ENCODE measurements around the gene CDK13.

Gene CDK13

DNA sequence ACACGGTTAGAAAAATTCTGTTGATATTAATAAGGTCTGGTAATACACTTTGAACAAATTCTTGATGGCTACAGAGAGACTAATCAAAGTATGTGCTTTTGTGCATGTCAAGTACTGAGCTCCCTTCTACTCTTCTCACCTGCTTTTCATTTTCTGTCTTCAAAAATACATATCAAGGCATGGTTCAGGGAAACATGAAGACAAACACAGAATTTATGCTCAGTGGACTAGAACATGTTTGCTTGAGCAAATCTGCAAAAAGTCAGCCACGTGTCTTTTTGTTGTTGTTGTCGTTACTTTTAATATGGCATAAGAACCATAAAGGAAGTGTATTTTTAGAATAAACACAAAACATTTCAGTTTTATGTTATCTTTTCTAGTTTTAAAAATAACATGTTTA, 21.9 kb downstream of the CDK13 start:
- no peak overlapping the region for H3K4me3 ChIP-seq (ENCODE audit: control insufficient read depth, low read depth, low read length)
- TF ChIP-seq, protein P1, sequence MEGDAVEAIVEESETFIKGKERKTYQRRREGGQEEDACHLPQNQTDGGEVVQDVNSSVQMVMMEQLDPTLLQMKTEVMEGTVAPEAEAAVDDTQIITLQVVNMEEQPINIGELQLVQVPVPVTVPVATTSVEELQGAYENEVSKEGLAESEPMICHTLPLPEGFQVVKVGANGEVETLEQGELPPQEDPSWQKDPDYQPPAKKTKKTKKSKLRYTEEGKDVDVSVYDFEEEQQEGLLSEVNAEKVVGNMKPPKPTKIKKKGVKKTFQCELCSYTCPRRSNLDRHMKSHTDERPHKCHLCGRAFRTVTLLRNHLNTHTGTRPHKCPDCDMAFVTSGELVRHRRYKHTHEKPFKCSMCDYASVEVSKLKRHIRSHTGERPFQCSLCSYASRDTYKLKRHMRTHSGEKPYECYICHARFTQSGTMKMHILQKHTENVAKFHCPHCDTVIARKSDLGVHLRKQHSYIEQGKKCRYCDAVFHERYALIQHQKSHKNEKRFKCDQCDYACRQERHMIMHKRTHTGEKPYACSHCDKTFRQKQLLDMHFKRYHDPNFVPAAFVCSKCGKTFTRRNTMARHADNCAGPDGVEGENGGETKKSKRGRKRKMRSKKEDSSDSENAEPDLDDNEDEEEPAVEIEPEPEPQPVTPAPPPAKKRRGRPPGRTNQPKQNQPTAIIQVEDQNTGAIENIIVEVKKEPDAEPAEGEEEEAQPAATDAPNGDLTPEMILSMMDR (conservative IDR thresholded peaks at IDR 0.05; ENCODE audit: control insufficient read depth, insufficient read depth, low read depth, low read length): no peak
- DNase-seq (ENCODE audit: low read depth): no peak

DNA sequence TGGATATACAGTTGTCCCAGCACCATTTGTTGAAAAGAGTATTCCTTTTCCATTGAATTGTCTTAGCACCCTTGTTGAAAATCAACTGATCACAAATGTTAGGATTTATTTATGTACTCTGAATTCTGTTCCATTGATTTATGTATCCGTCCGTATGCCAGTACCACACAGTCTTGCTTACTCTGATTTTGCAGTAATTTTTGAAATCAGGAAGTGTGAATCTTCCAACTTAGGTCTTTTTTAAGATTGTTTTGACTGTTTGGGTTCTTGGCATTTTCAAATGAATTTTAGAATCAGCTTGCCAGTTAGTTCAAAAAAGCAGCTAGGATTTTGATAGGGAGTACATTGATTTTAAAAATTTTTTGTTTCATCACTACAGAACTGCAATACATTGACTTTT, 23.7 kb downstream of the CDK13 start:
- no peak for DNase-seq (ENCODE audit: low read depth)
- TF ChIP-seq, protein P1 (conservative IDR thresholded peaks at IDR 0.05; ENCODE audit: control insufficient read depth, insufficient read depth, low read depth, low read length): no peak
- H3K4me3 ChIP-seq (ENCODE audit: control insufficient read depth, low read depth, low read length): no peak overlapping the region

DNA sequence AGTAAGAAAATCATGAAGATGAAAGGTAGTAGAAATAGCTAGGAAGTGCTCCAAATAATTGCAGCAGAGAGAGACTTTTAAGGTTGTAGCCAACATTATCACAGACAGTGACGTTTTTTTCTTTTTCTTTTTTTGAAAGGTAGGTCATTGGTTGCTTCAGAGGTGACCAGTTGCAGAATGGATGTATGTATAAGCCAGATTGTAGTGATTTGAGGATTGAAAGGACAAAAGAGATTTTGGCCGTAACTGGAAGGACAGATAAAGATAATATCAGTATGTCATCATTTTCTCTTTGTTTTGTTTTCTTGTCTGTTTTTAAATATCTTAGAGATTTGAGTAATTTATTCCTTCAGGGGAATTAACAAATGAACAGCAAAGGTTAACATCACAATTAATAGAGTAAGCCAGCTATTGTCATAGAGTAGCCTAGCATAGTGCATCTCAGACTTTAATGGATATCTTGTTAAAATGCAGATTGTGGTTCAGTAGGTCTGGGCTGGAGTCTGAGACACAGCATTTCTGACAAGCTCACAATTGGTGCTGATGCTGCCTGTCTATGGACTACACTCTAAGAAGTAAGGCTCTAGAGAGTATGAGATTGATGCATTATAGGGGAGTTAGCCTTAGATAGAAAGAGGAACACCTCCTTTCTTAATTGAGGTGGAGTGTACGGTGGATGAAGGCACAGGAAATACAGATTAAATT, 28.3 kb downstream of the CDK13 start:
- no peak for DNase-seq (ENCODE audit: low read depth)
- TF ChIP-seq, protein P1 (conservative IDR thresholded peaks at IDR 0.05; ENCODE audit: control insufficient read depth, insufficient read depth, low read depth, low read length): no peak

DNA sequence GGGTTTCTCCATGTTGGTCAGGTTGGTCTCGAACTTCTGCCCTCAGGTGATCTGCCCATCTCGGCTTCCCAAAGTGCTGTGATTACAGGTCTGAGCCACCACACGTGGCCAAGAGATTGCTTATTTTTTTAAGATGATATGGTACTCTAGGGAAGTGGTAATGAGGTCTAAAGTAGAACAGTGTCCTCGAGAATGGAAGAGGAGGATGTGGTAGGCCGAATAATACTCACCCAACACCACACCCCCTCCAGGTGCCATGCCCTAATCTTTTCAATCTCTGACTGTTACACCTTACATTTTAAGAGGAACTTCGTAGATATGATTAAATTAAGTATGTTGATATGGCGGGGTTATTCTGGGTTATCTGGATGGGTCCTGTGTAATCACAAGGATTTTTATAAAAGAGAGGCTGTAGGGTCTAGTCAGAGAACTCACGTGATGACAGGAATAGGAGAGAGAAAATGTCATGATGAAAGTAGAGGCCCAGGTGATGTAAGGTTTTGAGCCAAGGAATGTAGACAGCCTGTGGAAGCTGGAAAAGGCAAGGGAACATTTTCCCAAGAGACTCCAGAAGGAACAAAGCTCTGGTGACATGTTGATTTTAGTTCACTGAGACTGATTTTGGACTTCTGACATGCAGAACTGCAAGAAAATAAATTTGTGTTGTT, 29.5 kb downstream of the CDK13 start:
- TF ChIP-seq, protein P1 (conservative IDR thresholded peaks at IDR 0.05; ENCODE audit: control insufficient read depth, insufficient read depth, low read depth, low read length): no peak
- no peak for DNase-seq (ENCODE audit: low read depth)
- H3K4me3 ChIP-seq (ENCODE audit: control insufficient read depth, low read depth, low read length): no peak overlapping the region

More for the DNA sequence above, 28.3 kb downstream of the CDK13 start:
- H3K4me3 ChIP-seq (ENCODE audit: control insufficient read depth, low read depth, low read length): no peak overlapping the region

DNA sequence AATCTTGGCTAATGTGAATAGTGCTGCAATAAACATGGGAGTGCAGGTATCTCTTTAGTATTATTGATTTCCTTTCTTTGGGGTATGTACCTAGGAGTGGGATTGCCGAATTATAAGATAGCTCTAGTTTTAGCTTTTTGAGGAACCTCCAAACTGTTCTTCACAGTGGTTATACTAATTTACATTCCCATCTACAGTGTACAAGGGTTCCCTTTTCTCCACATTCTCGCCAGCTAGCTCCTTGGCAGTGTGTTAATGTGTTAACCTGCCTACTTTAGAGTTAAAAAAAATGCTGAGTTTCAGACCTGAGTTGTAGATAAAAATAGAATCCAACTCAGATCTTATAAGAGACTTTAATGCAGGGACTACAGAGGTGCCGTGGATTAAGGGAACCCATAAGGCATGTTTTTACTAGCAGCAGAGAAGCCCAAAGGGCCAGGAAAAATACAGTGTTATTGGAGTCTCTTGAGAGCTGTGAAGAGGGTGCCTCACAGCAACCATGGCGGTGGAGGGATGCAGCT, 35.4 kb downstream of the CDK13 start:
- TF ChIP-seq, protein P1 (conservative IDR thresholded peaks at IDR 0.05; ENCODE audit: control insufficient read depth, insufficient read depth, low read depth, low read length): no peak
- DNase-seq (ENCODE audit: low read depth): no peak
- no peak overlapping the region for H3K4me3 ChIP-seq (ENCODE audit: control insufficient read depth, low read depth, low read length)

DNA sequence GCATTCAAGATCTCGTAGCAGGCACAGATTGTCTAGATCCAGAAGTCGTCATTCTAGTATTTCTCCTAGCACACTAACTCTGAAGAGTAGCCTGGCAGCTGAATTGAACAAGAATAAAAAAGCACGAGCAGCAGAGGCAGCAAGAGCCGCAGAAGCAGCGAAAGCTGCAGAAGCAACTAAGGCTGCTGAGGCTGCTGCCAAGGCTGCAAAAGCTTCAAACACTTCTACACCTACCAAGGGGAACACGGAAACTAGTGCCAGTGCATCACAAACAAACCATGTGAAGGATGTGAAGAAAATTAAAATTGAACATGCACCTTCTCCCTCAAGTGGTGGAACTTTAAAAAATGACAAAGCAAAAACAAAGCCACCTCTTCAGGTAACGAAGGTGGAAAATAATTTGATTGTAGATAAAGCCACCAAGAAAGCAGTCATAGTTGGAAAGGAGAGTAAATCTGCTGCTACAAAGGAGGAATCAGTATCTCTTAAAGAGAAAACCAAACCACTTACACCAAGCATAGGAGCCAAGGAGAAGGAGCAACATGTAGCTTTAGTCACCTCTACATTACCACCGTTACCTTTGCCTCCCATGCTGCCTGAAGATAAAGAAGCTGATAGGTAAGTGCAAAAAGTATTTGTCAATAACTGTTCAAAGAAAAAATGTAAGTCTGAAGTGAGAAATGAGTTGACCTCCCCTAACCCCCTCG, 37.7 kb downstream of the CDK13 start:
- no peak for DNase-seq (ENCODE audit: low read depth)
- TF ChIP-seq, protein P1 (conservative IDR thresholded peaks at IDR 0.05; ENCODE audit: control insufficient read depth, insufficient read depth, low read depth, low read length): no peak

More for the DNA sequence above, 37.7 kb downstream of the CDK13 start:
- H3K4me3 ChIP-seq (ENCODE audit: control insufficient read depth, low read depth, low read length): no peak overlapping the region

Data from fibroblast of mammary gland (primary cell).